Immature natural killer cell (primary cell): ENCODE data around the gene ATP8B4. TPM values are rescaled to one million over a fixed set of nuclear protein-coding genes. Genes with fewer than 3 reads are reported as not detected.

Source experiments
- DNase-seq, 3 donors: peaks; one replicate each; pipeline ENCODE4 v3.0.0; 2022; ENCODE audit warnings: mixed read lengths in 1 of 3
- H3K27ac Mint-ChIP-seq, 6 donors: one replicate each; pipeline ENCODE4 v1.8.0; 2020; ENCODE audit warnings: mixed read lengths in 6 of 6, mild to moderate bottlenecking in 5 of 6, inconsistent platforms in 4 of 6, moderate library complexity in 3 of 6
- H3K27me3 Mint-ChIP-seq, 3 donors: one replicate each; pipeline ENCODE4 v1.8.0; 2020 to 2021; ENCODE audit warnings: low read depth in 3 of 3, mild to moderate bottlenecking in 3 of 3, mixed read lengths in 3 of 3, moderate library complexity in 3 of 3, inconsistent platforms in 1 of 3
- H3K36me3 Mint-ChIP-seq, 3 donors: one replicate each; pipeline ENCODE4 v1.8.0; 2020; ENCODE audit warnings: mixed read lengths in 3 of 3, inconsistent platforms in 2 of 3, mild to moderate bottlenecking in 2 of 3
- H3K4me1 Mint-ChIP-seq, 2 donors: one replicate each; pipeline ENCODE4 v1.8.0; 2020; ENCODE audit warnings: inconsistent platforms in 2 of 2, mild to moderate bottlenecking in 2 of 2, mixed read lengths in 2 of 2, moderate library complexity in 1 of 2
- H3K4me3 Mint-ChIP-seq, 5 donors: one replicate each; pipeline ENCODE4 v1.8.0; 2020; ENCODE audit warnings: mild to moderate bottlenecking in 5 of 5, mixed read lengths in 5 of 5, inconsistent platforms in 3 of 5, moderate library complexity in 3 of 5
- H3K9me3 Mint-ChIP-seq, 6 donors: one replicate each; pipeline ENCODE4 v1.8.0; 2020; ENCODE audit warnings: mild to moderate bottlenecking in 6 of 6, mixed read lengths in 6 of 6, inconsistent platforms in 4 of 6, moderate library complexity in 3 of 6
- polyA plus RNA-seq, 3 donors: library from polyadenylated mRNA; unstranded; fragments of 300-500 nt; fragmentation: Illumina TruSeq; gene quantifications; one replicate each; pipeline ENCODE4 v1.2.3, GENCODE V29; 2021

Gene ATP8B4
- polyA plus RNA-seq, 3 donors from 2014 or later, result 10.8 to 22.7 (median 18.5) TPM

DNA sequence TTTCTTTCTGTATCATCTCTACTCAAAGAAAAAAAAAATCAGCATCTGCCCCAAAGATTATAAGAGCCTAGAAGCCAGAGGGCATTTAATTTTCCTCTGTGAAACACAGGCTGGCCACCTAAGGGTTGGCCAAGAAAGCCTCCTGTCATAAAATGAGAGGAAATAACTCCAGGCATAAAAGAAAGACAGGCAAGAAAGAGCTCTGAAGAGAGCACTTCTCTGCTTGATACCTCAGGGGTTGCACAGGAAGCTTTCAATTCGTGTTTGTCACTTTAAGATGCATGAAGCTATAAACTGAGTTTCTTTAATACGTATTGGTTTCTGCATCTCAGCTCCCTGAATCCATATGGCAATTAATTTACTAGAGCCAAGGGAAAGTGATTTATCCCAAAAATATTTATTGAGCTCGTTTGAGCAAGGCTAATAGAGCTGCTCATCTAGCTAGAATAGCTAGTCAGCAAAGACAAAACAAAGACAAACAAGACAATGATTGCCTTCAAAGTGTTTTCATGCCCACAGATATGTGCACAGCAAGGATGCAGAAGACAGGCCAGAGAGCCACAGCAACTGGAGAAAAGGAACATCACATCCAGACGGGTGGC is 35.5 kb downstream of the ATP8B4 start:
- peaks cover 44 to 71% of the 10 kb centered on the region in 2 donors for H3K4me1 Mint-ChIP-seq
- no peak for DNase-seq
- H3K27me3 Mint-ChIP-seq, result no peaks in the 10 kb centered on the region
- peak overlapping the region in 4 of 5 donors; percentile 0 to 35 (median 30) for H3K4me3 Mint-ChIP-seq
- H3K9me3 Mint-ChIP-seq, result no peaks in the 10 kb centered on the region
- peaks cover 0 to 4% (median 4%) of the 10 kb centered on the region in 3 donors for H3K36me3 Mint-ChIP-seq
- H3K27ac Mint-ChIP-seq, result peak overlapping the region; percentile 51 to 89 (median 74)

DNA sequence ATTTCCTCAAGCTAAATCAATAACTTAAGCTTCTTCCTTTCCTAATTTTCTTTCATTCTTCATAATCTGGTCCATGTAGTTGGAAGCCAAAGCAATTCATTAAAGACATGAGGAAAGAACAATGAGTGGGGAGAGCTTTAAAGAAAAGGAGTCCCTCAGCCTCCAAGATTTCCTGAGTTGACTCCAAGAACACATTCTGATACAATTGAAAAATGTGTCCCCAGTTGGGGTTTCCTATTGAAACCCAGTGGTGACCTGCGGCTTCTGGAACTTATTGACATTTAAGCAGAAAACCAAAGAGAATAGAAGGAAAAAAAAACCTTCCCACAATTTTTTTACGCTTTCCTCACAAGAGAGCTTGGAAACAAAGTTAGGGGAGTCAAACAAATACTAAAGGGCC is 37.0 kb downstream of the ATP8B4 start:
- Mint-ChIP-seq H3K36me3 (no peaks in the 10 kb centered on the region), H3K4me3 (peak overlapping the region in 1 of 5 donors; percentile 19), H3K9me3 (no peaks in the 10 kb centered on the region), H3K4me1 (peaks cover 50 to 80% of the 10 kb centered on the region in 2 donors), H3K27me3 (peaks cover 0 to 2% (median 0%) of the 10 kb centered on the region in 3 donors), H3K27ac (peak overlapping the region in 3 of 6 donors; percentile 22 to 34 (median 28))
- no peak for DNase-seq

DNA sequence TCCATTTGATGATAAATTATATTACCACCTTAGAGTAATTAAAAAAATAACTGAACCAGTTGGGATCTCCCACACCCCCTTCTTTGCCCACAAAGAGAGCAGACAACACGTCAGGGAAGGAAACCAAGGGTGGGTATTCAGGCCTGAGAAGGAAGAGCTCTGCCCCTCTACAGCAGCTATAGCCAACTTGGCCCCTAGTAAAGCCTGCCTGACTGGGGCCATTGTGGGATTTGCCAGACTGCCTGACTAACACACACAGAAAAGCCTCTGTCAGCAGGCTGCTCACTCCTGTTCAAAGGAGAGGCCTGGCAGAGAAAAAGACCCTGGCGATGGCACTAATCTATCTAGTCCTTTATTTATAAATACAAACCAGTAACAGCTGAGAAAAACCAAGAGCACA is 41.4 kb downstream of the ATP8B4 start:
- Mint-ChIP-seq H3K36me3 (peaks cover 6 to 19% (median 15%) of the 10 kb centered on the region in 3 donors), H3K9me3 (no peaks in the 10 kb centered on the region), H3K4me1 (peaks cover 27 to 79% of the 10 kb centered on the region in 2 donors), H3K27me3 (peaks cover 0 to 2% (median 0%) of the 10 kb centered on the region in 3 donors), H3K27ac (peak overlapping the region in 5 of 6 donors; percentile 36 to 89 (median 67)), H3K4me3 (peak overlapping the region in 1 of 5 donors; percentile 37)
- no peak for DNase-seq

DNA sequence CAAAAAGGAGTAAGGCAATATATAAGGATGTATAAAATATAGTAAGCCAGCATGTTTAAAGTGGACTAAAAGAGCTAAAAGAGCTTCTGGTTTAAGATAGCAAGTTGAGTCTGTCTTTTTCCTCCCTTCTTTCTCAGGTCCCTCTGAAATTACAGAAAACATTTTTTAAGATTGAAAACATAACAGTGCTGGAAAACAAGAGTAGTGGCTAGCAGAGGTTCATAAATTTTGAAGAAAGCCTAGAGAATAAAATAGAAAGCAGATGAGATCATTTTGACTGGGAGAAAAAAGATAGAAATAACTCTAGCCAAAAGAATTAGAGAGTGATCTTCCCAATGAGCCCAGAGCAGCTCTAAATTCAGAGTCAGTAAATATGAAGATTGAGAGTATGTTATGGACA is 41.9 kb downstream of the ATP8B4 start:
- no peak overlapping the region for H3K4me3 Mint-ChIP-seq
- peaks cover 24 to 74% of the 10 kb centered on the region in 2 donors for H3K4me1 Mint-ChIP-seq
- DNase-seq, result no peak
- peak overlapping the region in 4 of 6 donors; percentile 36 to 89 (median 72) for H3K27ac Mint-ChIP-seq
- H3K27me3 Mint-ChIP-seq, result peaks cover 0 to 2% (median 0%) of the 10 kb centered on the region in 3 donors
- peaks cover 8 to 24% (median 18%) of the 10 kb centered on the region in 3 donors for H3K36me3 Mint-ChIP-seq
- no peaks in the 10 kb centered on the region for H3K9me3 Mint-ChIP-seq

DNA sequence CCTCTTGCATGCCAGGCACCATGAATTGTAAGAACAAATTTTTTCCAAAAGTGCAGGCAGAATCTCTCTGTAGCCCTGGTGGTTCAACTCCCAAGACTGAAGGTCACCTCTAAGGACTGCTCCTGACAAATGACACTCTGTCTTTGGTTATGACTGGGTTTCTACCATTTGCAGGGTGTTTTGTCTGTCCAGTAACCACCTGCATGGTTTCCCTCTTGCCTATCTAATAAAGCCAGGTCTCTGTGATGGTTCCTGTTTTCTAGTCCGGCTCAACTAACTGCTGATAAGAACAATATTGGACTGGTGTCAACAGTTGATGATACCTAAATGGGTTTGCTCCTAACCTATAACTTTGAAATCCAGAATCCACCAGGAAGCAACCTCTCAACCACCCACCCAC is 43.7 kb downstream of the ATP8B4 start:
- peaks cover 0 to 2% (median 2%) of the 10 kb centered on the region in 3 donors for H3K27me3 Mint-ChIP-seq
- H3K4me3 Mint-ChIP-seq, result no peak overlapping the region
- H3K4me1 Mint-ChIP-seq, result peaks cover 15 to 67% of the 10 kb centered on the region in 2 donors
- H3K9me3 Mint-ChIP-seq, result no peaks in the 10 kb centered on the region
- no peak for DNase-seq
- H3K27ac Mint-ChIP-seq, result peak overlapping the region in 1 of 6 donors; percentile 53
- peaks cover 14 to 34% (median 29%) of the 10 kb centered on the region in 3 donors for H3K36me3 Mint-ChIP-seq

DNA sequence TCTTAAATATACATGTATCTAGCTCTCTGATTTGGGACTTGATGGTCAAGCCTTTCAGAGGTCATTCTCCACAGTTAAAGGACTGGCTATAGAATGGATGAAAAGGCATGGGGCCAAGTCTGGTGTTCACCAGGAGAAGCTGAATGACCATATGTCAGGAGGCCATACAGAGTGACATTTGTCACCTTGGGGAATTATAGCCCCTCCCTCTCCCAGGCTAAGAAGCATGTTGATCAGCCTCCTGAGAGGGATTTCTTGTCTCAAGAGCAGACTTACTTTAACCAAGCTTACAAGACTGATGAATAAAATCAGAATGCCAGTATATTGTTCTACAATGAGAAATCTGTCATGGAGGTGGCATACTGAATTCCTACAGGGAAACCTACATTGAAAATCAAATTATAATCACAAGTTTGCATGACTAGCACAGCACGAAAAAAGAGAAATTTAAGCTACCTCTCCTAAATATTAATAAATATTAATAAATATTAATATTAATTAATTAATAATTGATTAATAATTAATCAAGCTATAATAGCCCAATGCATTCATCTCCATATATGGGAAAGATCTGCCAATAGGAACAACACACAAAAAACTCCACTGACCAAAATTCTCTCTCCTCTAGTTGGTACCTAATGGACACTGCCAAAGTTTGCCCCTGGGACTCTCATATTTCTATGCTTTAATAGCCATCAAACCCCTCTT is 47.3 kb downstream of the ATP8B4 start:
- Mint-ChIP-seq H3K4me1 (peaks cover 13 to 64% of the 10 kb centered on the region in 2 donors), H3K36me3 (peaks cover 14 to 53% (median 34%) of the 10 kb centered on the region in 3 donors), H3K27me3 (peaks cover 0 to 2% (median under 1%) of the 10 kb centered on the region in 3 donors), H3K4me3 (no peak overlapping the region), H3K27ac (peak overlapping the region in 1 of 6 donors; percentile 78), H3K9me3 (no peaks in the 10 kb centered on the region)
- DNase-seq, result no peak

DNA sequence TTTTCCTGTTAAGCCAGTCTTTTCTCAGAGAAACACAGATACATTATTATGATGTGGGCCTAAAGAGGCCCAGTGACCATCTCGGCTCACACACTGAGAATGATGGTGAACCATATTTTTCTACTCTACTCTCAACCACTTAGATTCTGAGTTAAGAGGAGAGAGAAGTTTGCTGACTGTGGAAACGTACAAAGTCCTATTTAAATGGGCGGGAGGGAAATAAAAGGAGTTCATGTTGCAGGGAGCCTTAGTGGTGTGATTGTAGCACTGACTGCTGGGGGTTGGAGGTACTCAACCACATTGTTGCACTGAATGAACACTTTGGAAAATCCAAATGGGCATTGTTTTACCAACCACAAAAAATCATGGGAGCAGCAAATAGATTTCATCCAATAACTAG is 51.0 kb downstream of the ATP8B4 start:
- Mint-ChIP-seq H3K4me3 (no peak overlapping the region), H3K4me1 (peaks cover 41 to 76% of the 10 kb centered on the region in 2 donors), H3K27ac (peak overlapping the region; percentile 1 to 87 (median 36)), H3K27me3 (peaks cover 0 to 7% (median 2%) of the 10 kb centered on the region in 3 donors), H3K36me3 (peaks cover 9 to 35% (median 19%) of the 10 kb centered on the region in 3 donors), H3K9me3 (no peaks in the 10 kb centered on the region)
- DNase-seq, result no peak

DNA sequence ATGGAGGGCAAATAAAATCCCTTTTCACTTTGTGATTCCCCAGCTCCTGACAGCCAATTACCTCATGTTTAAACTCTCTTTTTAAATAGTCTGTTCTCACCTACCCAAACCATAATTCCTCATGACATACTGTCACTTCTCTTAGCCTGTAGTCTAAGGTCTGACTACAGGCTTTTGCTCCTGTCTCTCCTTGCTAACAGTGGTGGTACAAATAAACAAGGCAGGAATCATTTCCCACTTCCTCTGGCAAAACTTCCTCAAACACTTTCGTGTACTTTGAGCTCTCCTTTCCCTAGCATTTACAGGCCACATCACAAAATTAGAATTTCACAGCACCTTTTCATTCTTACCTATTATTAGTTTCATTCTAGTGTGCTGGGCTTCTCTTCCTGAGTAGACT is 51.8 kb downstream of the ATP8B4 start:
- peaks cover 0 to 7% (median 2%) of the 10 kb centered on the region in 3 donors for H3K27me3 Mint-ChIP-seq
- DNase-seq, result no peak
- H3K9me3 Mint-ChIP-seq, result no peaks in the 10 kb centered on the region
- H3K36me3 Mint-ChIP-seq, result peaks cover 7 to 30% (median 17%) of the 10 kb centered on the region in 3 donors
- H3K27ac Mint-ChIP-seq, result peak overlapping the region; percentile 40 to 92 (median 84)
- H3K4me1 Mint-ChIP-seq, result peaks cover 47 to 84% of the 10 kb centered on the region in 2 donors
- H3K4me3 Mint-ChIP-seq, result peak overlapping the region in 2 of 5 donors; percentile 5 to 34

DNA sequence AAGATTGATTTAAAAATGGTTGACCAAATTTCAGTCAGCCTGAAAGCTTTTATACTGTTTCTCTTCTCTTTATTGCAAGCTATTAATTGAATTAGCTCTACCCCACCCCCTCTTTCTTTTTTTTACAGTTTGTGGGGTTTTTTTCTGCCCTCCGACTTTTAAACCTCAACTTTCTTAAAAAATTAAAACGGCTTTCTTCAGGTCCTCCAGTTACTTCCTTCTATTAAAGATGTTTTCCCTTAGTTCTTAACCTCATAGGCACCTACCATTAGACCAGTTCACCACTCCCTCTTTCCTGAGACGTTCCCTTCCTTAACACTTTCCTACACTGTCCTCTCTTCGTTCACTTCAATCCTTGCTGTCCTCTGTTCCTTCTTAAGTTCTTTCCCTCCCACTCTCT is 52.4 kb downstream of the ATP8B4 start:
- H3K36me3 Mint-ChIP-seq, result peaks cover 4 to 27% (median 13%) of the 10 kb centered on the region in 3 donors
- H3K27ac Mint-ChIP-seq, result peak overlapping the region; percentile 40 to 92 (median 84)
- peaks cover 53 to 90% of the 10 kb centered on the region in 2 donors for H3K4me1 Mint-ChIP-seq
- peaks cover 0 to 5% (median 2%) of the 10 kb centered on the region in 3 donors for H3K27me3 Mint-ChIP-seq
- no peak for DNase-seq
- peak overlapping the region; percentile 5 to 54 (median 30) for H3K4me3 Mint-ChIP-seq
- H3K9me3 Mint-ChIP-seq, result no peaks in the 10 kb centered on the region

DNA sequence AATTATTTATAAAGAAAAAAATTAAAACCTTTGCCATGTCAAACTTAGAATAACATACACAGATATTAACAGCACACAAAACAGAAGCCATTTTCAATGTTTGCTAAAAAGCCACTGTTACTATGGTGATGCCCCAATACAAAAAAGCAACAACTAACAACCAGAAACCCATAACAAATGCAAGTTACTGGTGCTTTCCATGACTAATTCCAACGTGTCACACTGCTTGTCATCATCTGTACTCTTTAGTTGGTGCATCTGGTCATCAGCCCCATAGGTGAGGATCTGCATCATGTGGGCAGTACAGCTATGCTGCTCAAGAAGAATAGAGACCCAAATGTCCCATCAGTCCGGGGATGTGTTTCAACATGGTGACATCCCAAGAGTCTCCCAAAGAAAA is 52.8 kb downstream of the ATP8B4 start:
- Mint-ChIP-seq H3K27me3 (peaks cover 0 to 5% (median 2%) of the 10 kb centered on the region in 3 donors), H3K27ac (peak overlapping the region; percentile 60 to 92 (median 84)), H3K9me3 (no peaks in the 10 kb centered on the region), H3K4me1 (peaks cover 55 to 92% of the 10 kb centered on the region in 2 donors), H3K36me3 (peaks cover 3 to 27% (median 12%) of the 10 kb centered on the region in 3 donors), H3K4me3 (peak overlapping the region; percentile 50 to 64 (median 55))
- peak; percentile 64 to 75 (median 73) for DNase-seq

DNA sequence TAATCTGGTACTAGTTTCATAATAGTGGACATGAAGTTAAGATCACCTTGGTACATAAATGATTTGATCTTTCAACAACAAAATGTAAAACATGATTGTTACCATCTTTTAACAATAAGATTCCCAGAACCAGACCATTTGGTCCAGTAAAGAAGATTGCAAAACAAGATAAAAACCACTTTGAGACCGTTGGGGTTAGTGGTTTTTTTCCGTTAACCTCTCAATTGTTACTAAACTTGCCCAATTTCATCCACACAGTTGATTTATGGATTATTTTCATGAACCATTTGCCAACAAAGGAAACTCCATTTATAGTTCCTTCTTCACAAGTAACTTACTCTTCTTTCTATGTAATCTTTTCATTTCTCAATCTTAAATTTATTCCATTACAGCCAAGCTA is 53.8 kb downstream of the ATP8B4 start:
- Mint-ChIP-seq H3K27ac (peak overlapping the region; percentile 2 to 87 (median 62)), H3K36me3 (peaks cover 0 to 20% (median 4%) of the 10 kb centered on the region in 3 donors), H3K9me3 (no peaks in the 10 kb centered on the region), H3K27me3 (peaks cover 0 to 5% (median 2%) of the 10 kb centered on the region in 3 donors), H3K4me1 (peaks cover 58 to 95% of the 10 kb centered on the region in 2 donors), H3K4me3 (peak overlapping the region; percentile 3 to 49 (median 30))
- DNase-seq, result no peak

DNA sequence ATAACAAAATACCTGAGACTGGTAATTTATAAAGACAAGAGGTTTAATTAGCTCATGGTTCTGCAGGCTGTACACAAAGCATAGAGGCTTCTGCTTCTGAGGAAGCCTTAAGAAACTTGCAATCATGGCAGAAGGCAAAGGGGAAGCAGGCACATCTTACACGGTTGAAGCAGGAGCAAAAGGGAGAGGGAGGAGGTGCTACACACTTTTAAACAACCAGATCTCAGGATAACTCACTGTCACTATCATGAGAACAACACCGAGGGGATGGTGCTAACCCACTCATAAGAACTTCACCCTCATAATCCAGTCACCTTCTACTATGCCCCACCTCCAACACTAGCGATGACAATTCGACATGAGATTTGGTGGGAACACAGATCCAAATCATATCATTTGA is 54.4 kb downstream of the ATP8B4 start:
- Mint-ChIP-seq H3K9me3 (no peaks in the 10 kb centered on the region), H3K27ac (peak overlapping the region; percentile 6 to 87 (median 62)), H3K4me3 (peak overlapping the region in 4 of 5 donors; percentile 12 to 76 (median 46))

DNA sequence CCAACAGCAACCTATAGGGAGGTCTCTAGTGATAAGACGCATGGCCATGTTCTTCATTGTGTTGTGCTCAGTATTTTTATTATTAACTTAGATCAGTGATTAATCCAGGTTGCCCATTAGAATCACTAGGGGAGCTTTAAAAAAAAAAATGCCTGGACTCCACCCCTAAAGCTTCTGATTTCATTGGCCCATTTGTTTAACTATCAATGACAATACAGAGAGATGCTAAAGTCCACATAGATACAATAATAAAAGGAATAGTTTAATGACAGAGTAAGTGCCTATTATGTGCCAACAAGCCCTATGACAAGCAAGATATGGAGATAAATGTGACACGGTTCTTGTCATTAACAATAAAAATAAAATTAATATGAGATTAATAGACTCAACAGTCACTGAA is 55.8 kb downstream of the ATP8B4 start:
- DNase-seq, result no peak
- peaks cover 0 to 12% (median 4%) of the 10 kb centered on the region in 3 donors for H3K36me3 Mint-ChIP-seq
- H3K27me3 Mint-ChIP-seq, result peaks cover 0 to 5% (median 2%) of the 10 kb centered on the region in 3 donors
- no peak overlapping the region for H3K4me3 Mint-ChIP-seq
- no peaks in the 10 kb centered on the region for H3K9me3 Mint-ChIP-seq
- peak overlapping the region in 2 of 6 donors; percentile 23 to 87 for H3K27ac Mint-ChIP-seq
- H3K4me1 Mint-ChIP-seq, result peaks cover 73 to 100% of the 10 kb centered on the region in 2 donors

More for the DNA sequence above, 54.4 kb downstream of the ATP8B4 start:
- peaks cover 62 to 100% of the 10 kb centered on the region in 2 donors for H3K4me1 Mint-ChIP-seq
- DNase-seq, result no peak
- peaks cover 0 to 5% (median 2%) of the 10 kb centered on the region in 3 donors for H3K27me3 Mint-ChIP-seq
- peaks cover 0 to 20% (median 4%) of the 10 kb centered on the region in 3 donors for H3K36me3 Mint-ChIP-seq
